ENCODE results near the gene EMILIN3.

Gene EMILIN3

DNA sequence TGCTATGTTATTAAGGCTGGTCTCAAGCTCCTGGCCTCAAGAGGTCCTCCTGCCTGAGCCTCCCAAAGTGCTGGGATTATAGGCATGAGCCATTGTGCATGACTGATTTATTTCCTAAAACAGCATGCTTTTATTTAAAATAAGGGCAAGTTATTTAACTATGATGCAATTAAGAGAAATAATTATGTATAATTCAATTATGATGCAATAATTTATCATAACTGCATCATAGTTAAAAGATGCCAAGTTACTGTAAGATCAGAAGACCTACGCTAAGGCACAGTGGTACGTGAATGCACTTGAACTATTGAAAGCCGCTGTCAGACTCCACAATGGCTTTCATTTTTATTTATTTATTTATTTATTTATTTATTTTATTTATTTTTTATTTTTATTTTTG lies 24.3 kb upstream of the EMILIN3 start:
- DNase-seq: no peak

DNA sequence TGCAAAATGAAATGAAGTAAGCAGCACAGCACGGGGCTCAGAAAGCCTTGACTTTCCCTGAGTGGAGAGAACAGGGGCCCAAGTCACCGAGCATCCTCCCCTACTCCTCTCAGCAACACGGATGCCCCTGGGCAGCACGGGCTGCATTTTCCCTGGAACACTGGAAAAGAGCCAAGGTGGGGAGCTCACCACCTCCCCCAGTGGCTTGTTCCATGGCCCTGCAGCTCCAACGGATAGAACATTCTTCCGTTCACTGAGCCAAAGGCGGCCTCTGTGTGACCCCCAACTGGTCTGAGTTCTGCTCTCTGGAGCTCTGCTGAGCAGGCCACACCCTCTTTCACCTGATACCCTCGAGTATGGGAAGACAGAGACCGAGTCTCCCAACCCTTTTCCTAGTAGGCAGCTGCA lies 20.8 kb upstream of the EMILIN3 start:
- DNase-seq: no peak

DNA sequence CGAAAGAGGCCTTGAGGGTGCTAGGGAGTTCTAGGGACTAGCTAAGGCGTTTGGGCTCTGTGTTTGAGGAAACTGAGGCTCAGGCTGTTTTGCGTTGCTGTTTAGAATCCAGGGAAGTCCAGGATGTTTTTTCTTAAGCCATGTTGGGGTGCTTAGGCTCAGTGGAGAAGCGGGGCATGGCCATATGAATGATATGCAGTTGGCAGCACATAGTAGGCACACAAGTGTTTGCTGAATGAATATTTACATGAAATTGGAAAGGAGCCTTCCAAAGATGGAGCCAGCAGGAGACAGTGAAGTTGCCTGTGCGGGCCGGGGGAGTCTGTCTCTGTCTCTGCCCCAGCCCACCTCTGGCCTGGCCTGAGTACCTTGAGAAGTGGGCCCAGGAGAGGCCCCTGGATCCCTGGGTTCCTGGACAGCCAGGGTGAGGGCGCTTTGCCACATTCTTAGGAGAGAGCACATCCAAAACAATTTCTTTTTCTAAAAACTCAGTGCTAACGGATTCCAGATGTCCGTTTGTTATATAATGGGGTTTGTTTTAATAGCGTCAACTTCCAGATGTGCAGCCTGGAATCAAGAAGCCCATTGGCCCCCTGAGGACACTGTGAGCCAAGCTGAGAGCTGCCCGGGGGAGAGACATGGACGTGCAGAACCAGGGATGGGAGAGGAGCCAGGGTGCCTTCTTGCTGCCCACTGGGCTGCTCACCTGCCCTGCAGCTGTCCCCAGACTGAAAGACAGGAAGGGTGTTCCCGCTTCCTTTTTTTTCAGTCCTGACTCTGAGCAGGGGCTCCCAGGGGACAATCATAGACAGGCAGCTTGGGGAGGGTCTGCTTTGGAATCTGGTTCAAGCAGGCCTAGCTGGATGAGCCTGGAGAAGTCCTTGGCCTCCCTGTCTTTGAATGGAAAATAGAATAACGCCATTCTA lies 20.1 kb upstream of the EMILIN3 start:
- DNase-seq: no peak

DNA sequence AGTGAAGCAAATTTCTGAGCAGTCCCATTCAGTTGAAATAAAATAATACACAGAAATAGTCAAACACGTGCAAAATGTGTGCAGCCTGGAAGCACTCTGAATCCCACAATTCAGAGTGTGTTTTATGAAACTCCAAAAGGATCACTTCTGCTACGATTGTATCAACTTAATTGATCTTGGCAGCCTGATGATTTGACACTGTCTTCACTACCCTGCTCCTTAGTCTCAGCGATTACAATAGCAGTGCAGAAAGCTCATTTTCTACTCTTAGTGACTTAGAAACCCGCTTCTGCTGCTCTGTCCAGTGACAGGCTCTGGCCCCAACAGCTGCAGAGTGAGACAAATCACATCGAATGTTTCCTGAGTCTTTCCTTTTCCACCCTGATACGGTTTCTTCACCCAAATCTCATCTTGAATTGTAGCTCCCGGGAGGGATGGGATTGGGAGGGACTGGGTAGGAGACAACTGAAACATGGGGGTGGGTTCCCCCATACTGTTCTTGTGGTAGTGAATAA lies 16.2 kb upstream of the EMILIN3 start:
- no peak for DNase-seq

DNA sequence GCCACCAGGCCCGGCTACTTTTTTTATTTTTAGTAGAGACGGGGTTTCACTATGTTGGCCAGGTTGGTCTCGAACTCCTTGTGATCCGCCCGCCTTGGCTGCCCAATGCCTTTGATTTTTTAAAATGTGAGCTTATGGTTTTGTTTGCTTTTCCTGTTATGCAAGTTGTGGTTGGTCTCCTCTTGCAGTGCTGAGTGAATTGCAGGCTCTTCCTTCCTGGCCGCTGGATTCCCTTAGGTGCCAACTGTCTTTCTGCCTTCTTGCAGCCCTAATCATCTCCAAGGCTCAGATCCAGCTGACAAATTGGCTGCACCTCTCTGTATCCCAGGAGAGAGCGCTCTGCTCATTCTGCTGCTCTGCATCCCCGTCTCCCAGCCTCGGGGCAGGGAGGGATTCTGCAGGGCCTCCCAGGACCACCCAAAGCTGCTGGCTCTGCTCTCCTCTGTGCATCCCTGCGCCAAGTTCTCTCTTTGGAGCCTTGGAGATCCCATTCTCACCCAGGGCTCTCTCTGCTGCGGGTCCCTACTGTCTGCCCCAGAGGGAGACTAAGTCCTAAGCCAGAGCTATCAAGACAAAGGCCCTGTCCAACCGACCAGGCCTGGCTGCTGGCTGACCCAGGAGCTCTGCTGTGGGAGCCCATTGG lies 14.1 kb upstream of the EMILIN3 start:
- no peak for DNase-seq

DNA sequence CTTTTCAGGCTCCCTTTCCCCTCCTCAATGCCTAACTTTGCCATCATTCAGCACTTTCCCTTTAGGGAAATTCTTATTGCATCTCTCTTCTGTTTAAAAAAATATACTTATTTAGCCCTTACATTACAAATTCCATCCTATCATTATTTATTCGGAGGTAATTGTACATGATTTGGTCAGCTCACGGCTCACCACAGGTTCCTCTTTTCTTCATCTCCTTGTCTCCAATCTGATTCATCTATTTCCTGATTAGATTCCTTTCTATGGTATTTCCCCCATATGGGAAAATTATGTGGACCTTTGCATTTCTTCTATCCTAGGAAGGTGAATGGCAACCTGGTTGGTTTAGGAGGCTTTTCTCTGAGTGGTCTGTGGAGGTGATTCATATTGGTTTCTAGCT lies 12.9 kb upstream of the EMILIN3 start:
- DNase-seq: no peak

DNA sequence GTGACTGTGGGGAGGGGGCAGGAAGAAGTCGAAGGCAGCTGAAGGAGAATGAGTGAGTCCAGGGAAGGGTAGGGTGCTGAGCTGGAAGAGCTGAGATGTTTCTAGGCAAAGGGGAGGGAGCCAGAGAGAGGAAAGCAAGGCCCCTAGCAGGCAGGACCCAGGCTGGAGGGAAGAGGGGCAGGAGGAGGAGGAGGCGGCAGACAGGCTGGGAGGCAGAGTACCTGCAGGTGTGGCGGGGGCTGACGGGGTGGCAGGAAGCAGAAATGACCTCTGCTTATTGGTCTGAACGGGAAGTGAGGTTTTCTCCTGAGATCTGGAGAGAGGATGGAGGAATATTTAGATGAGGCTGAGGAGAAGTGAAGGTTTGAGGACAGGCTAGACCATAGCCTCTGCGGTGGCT lies 10.7 kb upstream of the EMILIN3 start:
- no peak for DNase-seq

DNA sequence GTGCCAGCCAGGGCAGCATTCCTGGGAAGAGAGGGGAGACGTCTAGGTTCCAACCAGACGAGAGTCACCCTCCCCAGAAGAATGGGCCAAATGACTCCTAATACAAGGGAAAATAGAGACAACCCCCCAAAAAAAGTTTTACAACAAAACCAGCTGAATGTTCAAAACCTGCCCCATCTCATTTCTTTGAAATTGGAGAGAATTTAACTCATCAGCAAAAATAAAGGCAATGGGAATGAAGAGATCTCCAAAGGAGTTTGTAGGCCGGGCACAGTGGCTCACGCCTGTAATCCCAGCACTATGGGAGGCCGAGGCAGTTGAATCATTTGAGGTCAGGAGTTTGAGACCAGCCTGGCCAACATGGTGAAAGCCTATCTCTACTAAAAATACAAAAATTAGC lies 9.7 kb upstream of the EMILIN3 start:
- no peak for DNase-seq

DNA sequence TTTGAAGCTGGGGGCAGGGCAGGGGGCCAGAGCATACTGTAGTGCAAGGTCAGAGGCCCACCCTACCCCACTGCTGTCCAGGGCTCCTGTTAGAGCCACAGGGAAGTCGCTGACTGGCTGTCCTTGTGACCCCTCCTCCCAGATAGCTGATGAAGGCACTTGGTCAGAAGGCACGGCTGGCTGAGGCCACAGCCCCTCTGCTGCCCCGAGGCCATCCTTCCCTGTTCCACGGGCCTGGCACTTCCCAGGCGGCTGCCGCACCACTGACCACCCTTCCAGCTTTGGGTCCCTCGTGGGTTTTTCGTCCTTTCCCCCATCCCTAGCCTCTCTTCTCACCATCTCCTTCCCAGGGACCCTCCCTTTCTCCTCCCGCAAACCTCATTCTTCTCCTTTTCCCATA lies 9.2 kb upstream of the EMILIN3 start:
- DNase-seq: no peak

DNA sequence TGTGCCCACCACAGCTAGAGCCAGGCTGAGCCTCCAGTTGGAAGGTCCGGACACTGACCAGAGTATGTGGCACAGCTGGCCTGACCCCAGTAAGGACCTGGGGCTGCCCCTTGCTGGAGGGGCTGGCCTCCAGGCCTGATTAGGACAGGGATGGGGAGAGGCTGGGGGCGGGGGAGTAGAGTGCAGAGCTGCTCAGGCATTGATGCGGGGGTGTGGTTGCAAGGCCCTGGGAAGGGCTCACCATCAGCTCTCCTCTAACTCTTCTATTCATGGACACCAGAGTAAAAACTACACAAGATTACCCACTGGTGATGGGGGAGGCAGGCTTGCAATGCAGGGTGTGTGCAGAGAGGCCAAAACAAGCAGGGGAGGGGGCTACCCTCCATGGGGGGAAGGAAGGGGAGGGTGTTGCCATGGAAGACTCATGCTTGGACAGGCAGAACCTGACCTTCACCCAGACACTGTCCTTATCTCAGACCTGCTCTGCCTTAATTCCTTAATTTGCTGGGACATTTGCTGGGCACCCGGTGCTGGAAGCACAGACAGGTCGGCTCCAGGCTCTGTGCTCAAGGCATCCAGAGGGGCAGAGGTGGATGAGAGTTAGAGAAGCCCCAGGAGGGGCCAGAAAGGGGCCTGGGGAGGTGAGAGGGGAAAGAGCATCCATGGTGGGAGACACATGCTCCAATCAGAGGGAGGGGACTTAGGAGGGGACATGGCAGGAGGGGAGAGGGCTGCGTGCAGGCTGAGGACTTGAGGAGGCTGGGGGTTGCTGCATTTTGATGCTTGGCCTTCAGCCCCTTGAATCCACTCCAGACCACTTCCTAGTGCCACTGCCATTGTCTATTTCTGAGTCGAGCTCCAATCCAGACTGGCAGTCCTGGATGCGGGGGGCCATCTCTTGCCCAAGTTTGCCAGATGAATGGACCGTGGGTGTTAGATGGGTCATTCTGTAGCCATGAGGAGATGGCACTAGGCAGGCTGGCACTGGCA lies 7.6 kb upstream of the EMILIN3 start:
- DNase-seq: no peak

DNA sequence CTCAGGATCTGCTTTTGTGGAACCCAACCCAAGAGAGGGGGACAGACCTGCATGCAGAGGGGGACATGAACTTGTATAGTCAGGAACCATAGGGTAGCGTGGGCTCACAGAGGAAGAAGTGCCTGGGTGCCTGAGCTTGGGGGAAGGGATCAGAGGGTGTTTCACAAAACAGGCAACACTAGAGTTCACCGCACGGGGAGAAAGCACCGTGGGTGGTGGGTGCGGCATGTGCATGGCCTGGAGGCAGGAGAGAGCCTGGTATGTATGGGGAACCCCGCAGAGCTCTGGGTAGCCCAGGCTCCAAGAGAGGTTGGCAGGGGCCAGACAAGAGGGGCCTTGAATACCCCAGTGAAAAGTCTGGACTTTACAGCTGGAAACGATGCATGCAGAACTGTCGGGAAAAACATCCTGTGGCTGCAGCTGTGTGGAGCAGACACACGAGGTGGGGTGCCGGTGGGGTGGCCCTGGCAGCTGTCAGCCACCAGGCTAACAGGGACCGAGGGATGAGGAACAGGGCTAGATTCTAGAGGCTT lies 6.7 kb upstream of the EMILIN3 start:
- no peak for DNase-seq

DNA sequence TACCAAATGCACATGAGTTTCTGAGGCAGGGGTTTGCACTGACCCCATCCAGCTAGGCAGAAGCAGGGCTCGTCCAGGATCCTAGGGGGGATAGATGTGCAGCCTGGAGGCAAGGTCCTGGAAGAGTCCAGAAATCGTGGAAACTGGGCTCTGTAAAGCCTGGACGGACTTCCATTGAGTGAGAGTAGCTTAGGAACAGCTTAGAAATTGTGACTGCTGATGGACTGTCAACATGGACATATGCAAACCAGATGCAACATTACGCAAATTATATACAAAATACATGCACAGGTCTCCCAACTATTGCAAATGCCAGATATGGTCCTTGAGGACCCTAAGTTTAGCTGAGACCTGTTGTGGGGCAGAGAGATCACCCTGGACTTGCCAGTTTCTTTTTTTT lies 4.8 kb upstream of the EMILIN3 start:
- DNase-seq: no peak

DNA sequence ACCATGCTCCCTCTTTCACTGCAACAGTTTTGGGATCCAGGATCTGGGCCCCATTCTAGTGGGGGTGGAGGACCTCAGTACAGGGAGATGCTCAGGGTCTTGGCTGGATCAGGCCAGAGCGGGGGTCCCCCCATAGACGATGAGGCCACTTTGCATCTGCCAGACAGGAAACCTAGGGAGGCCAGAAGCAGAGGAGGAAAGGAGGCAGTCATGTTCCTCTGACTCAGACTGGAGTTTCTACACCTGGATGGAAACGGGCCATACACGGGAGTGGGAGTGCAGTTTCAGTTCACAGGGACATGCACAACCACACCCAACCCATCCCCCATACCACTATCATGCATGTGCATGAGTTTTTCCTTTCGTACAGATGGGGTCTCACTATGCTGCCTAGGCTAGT lies 3.6 kb upstream of the EMILIN3 start:
- DNase-seq: no peak

DNA sequence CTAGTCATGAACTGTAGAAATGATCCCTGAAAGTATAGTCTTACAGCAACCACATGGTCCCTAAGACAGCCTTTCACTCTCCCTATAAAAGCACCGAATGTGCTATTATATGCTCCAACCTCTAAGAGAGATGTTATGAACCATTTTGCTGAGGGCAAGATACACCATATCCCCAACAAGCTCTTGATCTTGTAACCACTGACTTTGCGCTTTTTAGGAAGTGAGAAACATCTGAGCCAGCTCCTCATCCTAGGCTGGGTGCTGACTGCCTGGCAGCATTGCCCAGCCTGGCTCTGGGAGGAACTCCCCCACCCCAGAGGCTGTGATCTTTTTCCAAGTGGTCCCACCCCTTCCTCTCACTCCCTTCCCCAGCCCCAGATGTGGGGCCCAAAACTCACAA lies 3.1 kb upstream of the EMILIN3 start:
- DNase-seq: no peak

DNA sequence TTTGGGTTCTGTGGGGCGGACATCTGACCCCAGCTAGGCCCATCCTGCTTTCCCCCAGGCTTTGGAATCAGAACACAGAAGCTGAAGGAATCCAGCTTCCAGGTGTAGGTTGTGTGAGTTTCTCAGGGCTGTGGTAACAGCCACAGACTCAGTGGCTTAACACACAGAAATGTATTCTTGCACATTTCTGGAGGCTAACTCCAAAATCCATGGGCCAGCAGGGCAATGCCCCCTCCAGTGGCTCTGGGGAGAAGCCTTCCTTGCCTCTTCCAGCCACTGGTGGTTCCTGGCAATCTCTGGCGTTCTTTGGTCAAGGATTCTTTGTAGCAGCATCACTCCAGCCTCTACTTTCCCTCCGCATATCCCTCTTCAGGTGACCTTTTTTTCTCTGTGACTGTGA lies 1.3 kb upstream of the EMILIN3 start:
- no peak for DNase-seq

DNA sequence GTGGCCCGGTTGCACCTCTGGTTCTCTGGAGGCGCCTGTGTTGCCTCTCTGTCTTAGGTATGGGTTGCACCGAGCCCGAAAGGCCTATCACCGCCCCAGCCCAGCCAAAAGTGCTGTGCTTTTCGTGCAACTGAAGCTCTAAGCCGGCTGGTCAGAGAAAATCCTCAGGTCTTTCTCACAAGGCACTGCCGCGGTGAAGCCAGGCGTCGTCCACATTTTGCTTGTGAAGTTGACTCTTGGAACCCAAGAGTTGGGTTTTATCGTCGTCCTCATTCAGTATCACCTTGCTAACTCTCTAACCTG lies 726 bp upstream of the EMILIN3 start:
- DNase-seq: no peak

DNA sequence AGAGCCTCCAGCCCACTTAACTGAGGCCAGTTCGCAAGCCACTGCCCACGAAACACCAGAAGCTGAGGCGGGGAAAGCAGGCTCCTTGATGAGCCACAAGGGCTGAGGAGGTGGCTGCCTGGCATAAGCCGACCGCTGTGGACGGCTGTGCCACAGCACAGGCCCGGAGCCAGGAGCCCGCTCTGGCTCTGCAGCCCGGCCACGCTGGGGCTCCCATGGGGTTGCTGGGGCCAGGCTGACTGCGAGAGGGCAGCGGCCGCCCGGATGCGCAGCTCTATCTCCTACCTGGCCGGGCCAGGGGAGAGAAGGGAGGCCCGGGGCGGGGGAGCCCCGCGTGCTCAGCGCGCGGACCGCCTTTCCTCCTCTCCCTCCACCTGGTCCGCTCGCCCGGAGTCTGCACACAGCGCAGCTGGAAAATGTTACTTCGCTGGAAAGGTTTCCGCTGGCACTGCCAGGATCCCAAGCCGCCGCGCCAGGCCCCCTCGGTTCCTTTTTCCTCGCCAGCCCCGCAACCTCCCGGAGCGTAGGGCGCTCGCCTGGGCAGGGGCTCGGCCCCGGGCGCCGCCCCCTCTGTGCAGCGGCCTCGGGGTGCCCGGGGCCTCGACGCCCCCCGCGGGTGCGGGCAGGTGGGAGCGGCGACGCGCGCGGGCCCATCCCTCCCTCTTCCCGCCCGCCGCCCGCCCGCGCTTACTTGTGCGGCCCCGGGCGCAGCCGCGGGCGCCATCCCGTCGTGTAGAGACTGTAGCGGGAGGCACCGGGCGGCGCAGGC lies 657 bp downstream of the EMILIN3 start:
- no peak for DNase-seq

DNA sequence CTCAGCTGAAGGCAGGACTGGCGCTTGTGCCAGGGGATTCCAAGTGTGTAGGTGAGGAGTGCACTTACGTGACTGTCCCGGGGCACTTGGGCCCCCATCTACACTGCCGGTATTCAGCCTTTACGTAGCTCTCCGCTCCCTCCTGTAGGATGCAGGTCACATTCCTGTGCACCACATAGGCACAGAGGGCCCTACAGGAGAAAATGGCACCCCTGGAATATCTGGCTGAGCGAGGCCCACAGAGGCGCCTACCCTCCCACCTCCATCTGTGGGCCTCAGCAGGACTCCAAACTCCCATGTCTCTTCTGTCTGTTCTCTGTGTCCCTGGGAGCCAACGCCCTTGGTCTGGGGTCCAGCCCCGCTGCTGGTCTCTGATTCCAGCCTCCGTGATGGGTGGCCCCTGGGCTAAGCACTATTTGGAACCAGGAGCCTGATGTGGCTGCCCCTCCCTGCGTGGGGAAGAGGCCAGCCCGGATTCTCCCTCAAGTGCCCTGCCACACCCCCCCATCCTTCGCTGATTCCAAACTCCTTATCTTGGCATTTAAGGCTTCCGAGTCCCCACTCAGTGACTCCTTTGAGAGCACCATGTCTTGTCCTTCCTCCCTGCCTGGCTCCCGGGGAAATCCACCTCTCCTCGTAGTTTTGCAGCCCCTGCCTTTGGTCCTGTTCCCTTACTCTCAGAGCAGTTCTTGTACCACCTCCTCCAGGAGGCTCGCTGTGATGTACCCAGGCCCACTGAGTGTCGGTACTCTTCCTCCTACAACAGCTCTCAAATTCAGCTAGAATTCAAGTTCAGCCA lies 1.5 kb downstream of the EMILIN3 start:
- no peak for DNase-seq

DNA sequence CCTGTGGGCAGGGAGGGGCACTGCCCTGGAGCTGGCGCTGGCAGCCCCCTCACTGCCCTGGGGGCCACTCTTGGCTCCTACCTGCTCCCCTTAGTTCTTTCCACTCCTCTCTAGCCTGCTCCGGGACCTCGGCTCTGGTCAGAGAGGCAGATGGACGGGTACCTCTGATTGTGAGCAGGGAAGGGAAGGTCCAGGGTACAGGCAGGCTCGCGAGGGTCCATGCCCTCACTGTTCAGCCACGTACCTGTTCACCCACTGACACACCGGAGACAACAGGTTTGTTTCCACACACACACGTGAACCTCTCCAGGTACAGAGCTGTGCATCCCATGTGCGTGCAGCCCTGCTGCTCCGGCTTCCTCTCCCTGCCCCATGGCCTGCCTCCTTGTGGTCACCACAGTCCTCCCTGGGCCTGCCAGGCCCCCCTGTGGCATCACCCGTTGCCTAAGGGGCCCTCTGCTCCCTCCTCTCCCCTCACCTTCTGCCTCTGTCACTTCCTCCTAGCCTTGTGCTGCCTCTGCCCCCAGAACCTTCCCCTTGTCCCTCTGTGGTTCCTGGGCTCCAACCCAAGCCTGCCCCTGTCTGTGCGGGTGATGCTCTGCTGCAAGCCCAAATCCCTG lies 2.3 kb downstream of the EMILIN3 start:
- DNase-seq: no peak

DNA sequence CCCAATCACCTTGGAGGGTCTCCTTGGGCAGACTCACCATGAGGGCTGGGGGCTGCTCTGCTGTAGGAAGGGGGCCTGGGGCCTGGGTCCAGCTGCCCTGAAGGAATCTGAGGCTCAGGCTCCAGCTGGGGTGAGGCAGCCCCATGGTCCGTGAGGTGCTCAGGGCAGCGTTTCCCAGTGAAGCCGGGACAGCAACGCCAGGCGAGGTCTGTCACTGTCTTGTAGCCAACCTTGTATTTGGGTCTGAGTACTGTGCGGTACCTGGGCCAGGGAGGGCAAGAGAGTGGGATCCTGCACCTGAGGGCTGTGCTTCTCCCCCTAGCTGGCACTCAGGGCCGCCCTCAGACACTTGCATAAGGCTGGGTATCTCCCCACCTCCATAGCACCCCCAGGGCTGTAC lies 3.0 kb downstream of the EMILIN3 start:
- DNase-seq: no peak

DNA sequence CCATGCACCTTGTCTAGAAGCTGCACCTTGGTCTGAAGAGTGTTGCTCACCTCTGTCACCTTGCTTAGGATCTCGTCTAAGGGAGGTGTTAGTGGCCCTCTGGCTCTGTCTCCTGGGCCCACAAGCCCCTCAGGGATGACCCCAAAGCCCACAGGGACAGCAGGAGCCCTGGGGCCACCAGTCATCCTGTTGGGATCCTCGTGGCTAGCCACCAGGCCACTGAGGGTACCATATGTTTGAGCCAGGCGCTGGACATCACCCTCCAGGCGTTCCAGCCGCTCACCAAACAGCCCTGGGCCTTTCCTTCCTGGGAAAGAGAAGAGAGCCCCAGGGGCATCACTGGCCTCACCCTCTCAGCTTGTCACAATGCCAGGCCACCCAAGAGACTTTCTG lies 3.9 kb downstream of the EMILIN3 start:
- DNase-seq: no peak

Measured in NCI-H226 (cell line).